Measurements from ENCODE around the gene GABPB1. TPM values are rescaled to one million over a fixed set of nuclear protein-coding genes. Genes with fewer than 3 reads are reported as not detected.

The GABPB1 gene
- total RNA-seq, 2 donors from 2014 or later = 13.6 to 15.7 TPM

GRCh38 chr15:50232791-50233190 is 122.2 kb downstream of the GABPB1 start:
- intact Hi-C loops (cut with DNase I) = no loop called here
- H3K9me3 ChIP-seq = no peaks in the 10 kb centered on the region
- H3K36me3 ChIP-seq = no peaks in the 10 kb centered on the region
- H3K4me3 ChIP-seq = no peak overlapping the region
- no peak overlapping the region for H3K9ac ChIP-seq (ENCODE audit: low read depth in 2 of 2, low read length in 2 of 2)
- no peaks in the 10 kb centered on the region for H3K27me3 ChIP-seq
- TF ChIP-seq, protein P1, sequence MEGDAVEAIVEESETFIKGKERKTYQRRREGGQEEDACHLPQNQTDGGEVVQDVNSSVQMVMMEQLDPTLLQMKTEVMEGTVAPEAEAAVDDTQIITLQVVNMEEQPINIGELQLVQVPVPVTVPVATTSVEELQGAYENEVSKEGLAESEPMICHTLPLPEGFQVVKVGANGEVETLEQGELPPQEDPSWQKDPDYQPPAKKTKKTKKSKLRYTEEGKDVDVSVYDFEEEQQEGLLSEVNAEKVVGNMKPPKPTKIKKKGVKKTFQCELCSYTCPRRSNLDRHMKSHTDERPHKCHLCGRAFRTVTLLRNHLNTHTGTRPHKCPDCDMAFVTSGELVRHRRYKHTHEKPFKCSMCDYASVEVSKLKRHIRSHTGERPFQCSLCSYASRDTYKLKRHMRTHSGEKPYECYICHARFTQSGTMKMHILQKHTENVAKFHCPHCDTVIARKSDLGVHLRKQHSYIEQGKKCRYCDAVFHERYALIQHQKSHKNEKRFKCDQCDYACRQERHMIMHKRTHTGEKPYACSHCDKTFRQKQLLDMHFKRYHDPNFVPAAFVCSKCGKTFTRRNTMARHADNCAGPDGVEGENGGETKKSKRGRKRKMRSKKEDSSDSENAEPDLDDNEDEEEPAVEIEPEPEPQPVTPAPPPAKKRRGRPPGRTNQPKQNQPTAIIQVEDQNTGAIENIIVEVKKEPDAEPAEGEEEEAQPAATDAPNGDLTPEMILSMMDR (IDR thresholded peaks at IDR 0.05) = no peak
- peak overlapping the region; percentile 51 for H3K27ac ChIP-seq
- H3K4me1 ChIP-seq = no peaks in the 10 kb centered on the region
- no peak for DNase-seq

DNA sequence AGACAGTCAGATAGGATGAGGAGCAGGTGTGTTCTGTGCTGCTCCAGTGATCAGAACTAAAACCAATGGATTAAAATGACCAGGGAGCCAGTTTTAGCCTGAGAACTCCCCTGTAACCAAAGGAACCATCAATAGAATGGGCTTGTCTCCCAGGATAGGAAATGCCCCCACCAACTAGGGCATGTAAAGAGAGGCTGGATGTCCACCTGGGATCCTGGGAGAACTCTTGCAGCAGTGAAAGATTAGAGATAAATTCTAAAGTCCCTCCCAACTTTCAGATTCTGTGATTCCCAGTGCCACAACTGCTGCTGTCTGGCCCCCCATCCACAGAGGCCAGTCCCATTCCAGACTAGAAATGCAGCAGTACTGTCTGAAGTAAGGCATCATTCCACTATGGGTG is 123.2 kb downstream of the GABPB1 start:
- H3K36me3 ChIP-seq = no peaks in the 10 kb centered on the region
- no peaks in the 10 kb centered on the region for H3K27me3 ChIP-seq
- no peaks in the 10 kb centered on the region for H3K4me1 ChIP-seq
- H3K27ac ChIP-seq = no peak overlapping the region
- intact Hi-C loops (cut with DNase I) = no loop called here
- TF ChIP-seq, protein P1 (IDR thresholded peaks at IDR 0.05) = no peak
- no peaks in the 10 kb centered on the region for H3K9me3 ChIP-seq
- no peak for DNase-seq
- no peak overlapping the region for H3K4me3 ChIP-seq
- H3K9ac ChIP-seq (ENCODE audit: low read depth in 2 of 2, low read length in 2 of 2) = no peak overlapping the region

GRCh38 chr15:50229336-50229735 is 125.7 kb downstream of the GABPB1 start:
- H3K9ac ChIP-seq (ENCODE audit: low read depth in 2 of 2, low read length in 2 of 2) = no peak overlapping the region
- no peaks in the 10 kb centered on the region for H3K27me3 ChIP-seq
- no peak for DNase-seq
- intact Hi-C loops (cut with DNase I) = no loop called here
- no peaks in the 10 kb centered on the region for H3K4me1 ChIP-seq
- H3K4me3 ChIP-seq = no peak overlapping the region
- TF ChIP-seq, protein P1 (IDR thresholded peaks at IDR 0.05) = no peak
- no peaks in the 10 kb centered on the region for H3K36me3 ChIP-seq
- no peaks in the 10 kb centered on the region for H3K9me3 ChIP-seq
- no peak overlapping the region for H3K27ac ChIP-seq

DNA sequence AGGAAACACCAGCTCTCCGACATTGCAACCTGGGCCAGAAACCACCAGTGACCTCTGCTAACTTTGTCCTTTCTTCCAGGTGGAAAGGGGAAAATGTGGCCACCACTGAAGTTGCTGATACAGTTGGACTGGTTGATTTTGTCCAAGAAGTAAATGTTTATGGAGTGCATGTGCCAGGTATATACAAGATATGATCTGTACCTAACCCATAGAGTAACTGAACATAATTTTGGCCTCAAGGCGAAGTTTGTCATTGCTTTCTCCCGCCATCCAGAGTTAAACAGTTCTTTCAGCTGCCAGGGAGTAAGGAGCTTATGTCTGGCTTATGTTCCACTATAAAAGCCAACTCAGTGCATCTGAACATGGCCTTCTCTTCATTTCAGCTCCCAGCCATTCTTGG is 126.1 kb downstream of the GABPB1 start:
- no peak overlapping the region for H3K27ac ChIP-seq
- TF ChIP-seq, protein P1 (IDR thresholded peaks at IDR 0.05) = no peak
- H3K9ac ChIP-seq (ENCODE audit: low read depth in 2 of 2, low read length in 2 of 2) = no peak overlapping the region
- DNase-seq = no peak
- no peaks in the 10 kb centered on the region for H3K9me3 ChIP-seq
- no peaks in the 10 kb centered on the region for H3K4me1 ChIP-seq
- no peak overlapping the region for H3K4me3 ChIP-seq
- no peaks in the 10 kb centered on the region for H3K36me3 ChIP-seq
- H3K27me3 ChIP-seq = no peaks in the 10 kb centered on the region
- intact Hi-C loops (cut with DNase I) = no loop called here

GRCh38 chr15:50227076-50227475 is 127.9 kb downstream of the GABPB1 start:
- TF ChIP-seq, protein P1 (IDR thresholded peaks at IDR 0.05) = no peak
- no peak overlapping the region for H3K27ac ChIP-seq
- DNase-seq = no peak
- no peaks in the 10 kb centered on the region for H3K4me1 ChIP-seq
- H3K36me3 ChIP-seq = no peaks in the 10 kb centered on the region
- no peak overlapping the region for H3K4me3 ChIP-seq
- H3K27me3 ChIP-seq = no peaks in the 10 kb centered on the region
- H3K9ac ChIP-seq (ENCODE audit: low read depth in 2 of 2, low read length in 2 of 2) = no peak overlapping the region
- no peaks in the 10 kb centered on the region for H3K9me3 ChIP-seq
- intact Hi-C loops (cut with DNase I) = no loop called here

DNA sequence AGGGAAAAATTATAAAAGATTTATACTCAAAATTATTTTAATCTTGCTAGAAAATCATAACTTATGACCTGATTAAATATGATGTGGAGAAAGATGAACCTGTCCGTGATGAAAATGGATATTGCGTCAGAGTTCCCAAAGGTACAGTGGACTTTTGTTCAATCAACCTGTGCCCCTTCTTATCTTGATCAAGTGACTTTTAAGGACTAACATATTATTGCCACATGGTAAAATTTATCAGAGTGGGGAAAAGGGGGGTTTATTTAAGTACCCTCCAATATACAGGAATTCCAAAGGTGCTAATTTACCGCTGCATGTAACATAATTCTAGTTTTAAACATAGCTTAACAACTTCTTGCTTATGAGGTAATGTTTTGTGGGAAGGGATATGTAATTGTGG is 129.1 kb downstream of the GABPB1 start:
- Histone ChIP-seq H3K27me3 (no peaks in the 10 kb centered on the region), H3K9ac (ENCODE audit: low read depth in 2 of 2, low read length in 2 of 2) (no peak overlapping the region), H3K36me3 (no peaks in the 10 kb centered on the region), H3K4me1 (no peaks in the 10 kb centered on the region), H3K27ac (no peak overlapping the region), H3K4me3 (no peak overlapping the region), H3K9me3 (no peaks in the 10 kb centered on the region)
- TF ChIP-seq, protein P1 (IDR thresholded peaks at IDR 0.05) = no peak
- DNase-seq = no peak
- intact Hi-C loops (cut with DNase I) = no loop called here

Measured in colonic mucosa (tissue), 4 donors.